GM04504 (cell line): ENCODE results near the gene PSAPL1.

Source experiments
- DNase-seq: peaks from one replicate; pipeline ENCODE4 v3.0.0-alpha.2; 2012; ENCODE audit warnings: low read depth

PSAPL1 gene

DNA sequence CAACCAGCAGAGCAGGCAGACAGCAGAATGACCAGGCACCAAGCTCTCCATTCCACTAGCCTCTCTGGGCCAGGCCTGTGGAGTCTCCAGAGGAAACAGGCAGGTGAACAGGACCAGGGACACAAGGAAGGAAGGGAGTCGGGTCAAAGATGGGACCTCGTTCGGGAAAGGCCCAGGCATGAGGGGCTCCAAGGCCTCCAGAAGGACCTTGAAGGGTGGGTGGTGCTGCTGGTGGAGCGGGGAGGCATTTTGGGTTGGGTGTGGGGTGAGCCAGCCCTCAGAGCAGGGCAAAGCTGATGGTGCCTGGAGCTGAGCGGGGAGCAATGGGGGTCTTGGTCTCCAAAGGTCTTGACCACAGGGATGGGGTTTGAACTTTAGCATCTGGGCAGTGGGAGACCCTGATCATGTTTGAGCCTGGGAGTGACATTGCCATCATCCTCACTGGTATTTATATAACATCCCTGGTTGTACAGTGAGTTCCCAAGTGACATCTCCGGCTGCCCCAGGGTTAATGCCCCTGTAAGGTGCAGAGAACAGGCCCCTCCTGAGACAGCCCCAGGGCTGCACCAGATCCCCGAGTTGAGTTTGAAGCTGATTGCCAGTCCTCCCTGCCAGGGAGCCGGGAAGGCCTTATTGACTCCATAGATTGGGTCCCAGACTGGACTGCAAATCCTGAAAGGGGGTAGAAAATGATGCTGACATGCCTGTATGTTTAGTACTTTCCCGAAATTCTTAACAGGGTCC lies 52.7 kb downstream of the PSAPL1 start:
- DNase-seq = no peak

DNA sequence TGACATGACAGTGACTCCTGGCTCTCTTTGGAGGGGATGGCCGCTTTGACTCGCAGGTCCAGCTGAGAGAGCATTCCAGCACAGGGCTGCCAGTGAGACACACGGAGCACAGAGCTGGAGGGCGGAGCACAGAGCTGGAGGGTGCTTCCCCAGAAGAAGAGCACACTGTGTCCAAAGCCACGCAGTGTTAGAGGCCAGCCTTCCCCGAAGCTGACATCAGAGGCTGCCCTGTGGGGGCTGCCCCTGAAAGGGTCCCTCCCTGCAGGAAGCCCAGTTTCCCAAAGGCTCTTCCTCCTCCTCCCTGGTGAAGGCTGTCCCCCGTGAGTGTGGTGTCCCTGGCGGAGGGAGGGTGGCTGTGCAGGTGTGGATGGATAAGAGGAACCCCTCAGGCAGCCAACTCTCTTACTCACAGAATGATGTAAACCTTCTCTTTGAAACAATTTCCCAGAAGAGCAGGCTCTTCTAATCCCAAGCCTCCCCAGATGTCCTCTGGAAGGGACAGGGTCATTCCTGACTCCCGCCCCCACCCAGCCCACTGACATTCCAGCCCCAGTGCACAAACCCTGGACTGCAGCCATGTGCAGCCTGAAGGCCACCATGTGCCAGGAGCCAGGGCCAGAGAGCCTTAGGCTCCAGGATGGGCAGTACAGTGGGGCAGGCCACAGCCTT lies 53.4 kb downstream of the PSAPL1 start:
- no peak for DNase-seq
